Naive thymus-derived CD8-positive, alpha-beta T cell (primary cell): ENCODE measurements around the gene RHBDD2. TPM values are rescaled to one million over a fixed set of nuclear protein-coding genes. Genes with fewer than 3 reads are reported as not detected.
A peak's percentile ranks its signal among the peaks of the same experiment; 100 is the strongest.
"Not testable (repeated sequence)": the region's sequence is repeated elsewhere in the genome, so short reads cannot be mapped to it uniquely, and the experiment has no call there.

Source experiments
- ATAC-seq, 2 donors: fragments of 150-1000 bp; cut with Tn5 transposase in 1 of 2; sonication (Bioruptor Pico), chemical (Tn5 transposase) in 1 of 2; 1 replicate in 1 of 2; 2 replicates in 1 of 2; pipeline ENCODE4 v1.10.0; 2021; ENCODE audit warnings: mild to moderate bottlenecking in 2 of 2, moderate library complexity in 2 of 2
- POLR2A ChIA-PET: fragments of 350-600 bp; sonication (Branson Sonifier 250); formaldehyde crosslinking; loops from one replicate; lab custom pipeline; 2021; ENCODE audit warnings: antibody characterized with exemption; lab: Charles Lee
- DNase-seq, 10 donors: peaks; one replicate each; pipeline versions ENCODE4 v3.0.0 to v3.0.0-alpha.2; 2020 to 2022
- H3K27ac Mint-ChIP-seq, 10 donors: one replicate each; pipeline ENCODE4 v1.8.0; 2020 to 2022; ENCODE audit warnings: mild to moderate bottlenecking in 10 of 10, mixed read lengths in 10 of 10, moderate library complexity in 4 of 10, inconsistent platforms in 1 of 10
- H3K27me3 Mint-ChIP-seq, 5 donors: one replicate each; pipeline ENCODE4 v1.8.0; 2021 to 2022; ENCODE audit warnings: mixed read lengths in 5 of 5
- H3K36me3 Mint-ChIP-seq, 3 donors: one replicate each; pipeline ENCODE4 v1.8.0; 2020 to 2022; ENCODE audit warnings: mixed read lengths in 3 of 3, mild to moderate bottlenecking in 2 of 3, inconsistent platforms in 1 of 3
- H3K4me1 Mint-ChIP-seq, 4 donors: one replicate each; pipeline ENCODE4 v1.8.0; 2021 to 2022; ENCODE audit warnings: mixed read lengths in 4 of 4
- H3K4me3 Mint-ChIP-seq, 10 donors: one replicate each; pipeline ENCODE4 v1.8.0; 2020 to 2022; ENCODE audit warnings: mild to moderate bottlenecking in 10 of 10, mixed read lengths in 10 of 10, moderate library complexity in 6 of 10, inconsistent platforms in 1 of 10
- H3K9me3 Mint-ChIP-seq, 9 donors: one replicate each; pipeline ENCODE4 v1.8.0; 2020 to 2022; ENCODE audit warnings: mixed read lengths in 9 of 9, mild to moderate bottlenecking in 3 of 9, inconsistent platforms in 1 of 9, moderate library complexity in 1 of 9
- polyA plus RNA-seq, 3 donors: library from polyadenylated mRNA; unstranded; fragments of 300-500 nt; fragmentation: Illumina TruSeq; gene quantifications; one replicate each; pipeline ENCODE4 v1.2.3, GENCODE V29; 2021
- total RNA-seq, 8 experiments: library from RNA in 2 of 8; stranded (reverse) in 2 of 8; gene quantifications; one replicate each; pipeline ENCODE4 v1.2.3 and lab custom pipeline; 2021 to 2026

The RHBDD2 gene
- total RNA-seq (10 to 100 TPM; 47.1 to 49.8 TPM), polyA plus RNA-seq (10 to 100 TPM; 73.7 to 89.0 (median 73.7) TPM), total RNA-seq (lab: John Stamatoyannopoulos, UW) (33.7 to 60.9 (median 45.9) reads per million in 6 experiments)

- peak within 1 kb of the TSS; percentile 92 to 98 (median 97) for H3K27ac Mint-ChIP-seq
- peak; percentile 90 for ATAC-seq
- DNase-seq = peak; percentile 82 to 98 (median 94)
- peak within 1 kb of the TSS; percentile 93 to 99 (median 96) for H3K4me3 Mint-ChIP-seq
- peaks cover 0 to 34% (median 11%) of the 10 kb centered on the region in 3 donors for H3K36me3 Mint-ChIP-seq
- H3K27me3 Mint-ChIP-seq = no peaks in the 10 kb centered on the region
- peaks cover 21 to 44% (median 37%) of the 10 kb centered on the region in 4 donors for H3K4me1 Mint-ChIP-seq
- POLR2A ChIA-PET = interaction anchor here (0.6 to 2.9 kb wide), 6 partner anchors 12 to 820 kb away, joined by 3 to 33 read pairs (median 4); partner anchors contain the start of genes MDH2, POR and STYXL1
- H3K9me3 Mint-ChIP-seq = no peaks in the 10 kb centered on the region
Measured at GRCh38 chr7:75878769-75879611, at the start of gene RHBDD2. RHBDD2 (plus strand) TSS chr7:75879034; CDS start chr7:75879083, 49 bp downstream.

- DNase-seq, H3K27me3 Mint-ChIP-seq, H3K36me3 Mint-ChIP-seq, H3K4me3 Mint-ChIP-seq, POLR2A ChIA-PET, H3K9me3 Mint-ChIP-seq, H3K4me1 Mint-ChIP-seq, ATAC-seq: not testable (repeated sequence)
- H3K27ac Mint-ChIP-seq = peak overlapping the region in 1 of 10 donors; percentile 53
Measured at GRCh38 chr7:75829656-75830055, 49.2 kb upstream of the RHBDD2 start.

- POLR2A ChIA-PET = no interaction called here
- no peak overlapping the region for H3K27ac Mint-ChIP-seq
- DNase-seq (no peak), ATAC-seq (no peak)
- H3K4me3 Mint-ChIP-seq = no peak overlapping the region
- peaks cover 0 to 7% (median 2%) of the 10 kb centered on the region in 5 donors for H3K27me3 Mint-ChIP-seq
- no peaks in the 10 kb centered on the region for H3K4me1 Mint-ChIP-seq
- no peaks in the 10 kb centered on the region for H3K9me3 Mint-ChIP-seq
- no peaks in the 10 kb centered on the region for H3K36me3 Mint-ChIP-seq
Measured at GRCh38 chr7:75830978-75831377, 47.9 kb upstream of the RHBDD2 start.

- POLR2A ChIA-PET = interaction anchor here (0.6 kb wide), 1 partner anchor 224 kb away, joined by 3 read pairs; no protein-coding TSS in a partner anchor
- H3K9me3 Mint-ChIP-seq = not testable (repeated sequence)
Measured at GRCh38 chr7:75833662-75834061, 45.2 kb upstream of the RHBDD2 start.

GRCh38 chr7:75835688-75836285 lies 43.0 kb upstream of the RHBDD2 start:
- peaks cover 0 to 7% (median 0%) of the 10 kb centered on the region in 5 donors for H3K27me3 Mint-ChIP-seq
- no peak for DNase-seq
- no peak overlapping the region for H3K4me3 Mint-ChIP-seq
- H3K36me3 Mint-ChIP-seq = no peaks in the 10 kb centered on the region
- H3K9me3 Mint-ChIP-seq = peaks cover 0 to 2% (median 0%) of the 10 kb centered on the region in 9 donors
- POLR2A ChIA-PET = no interaction called here
- no peak overlapping the region for H3K27ac Mint-ChIP-seq
- no peak for ATAC-seq
- H3K4me1 Mint-ChIP-seq = peaks cover 0 to 1% (median 0%) of the 10 kb centered on the region in 4 donors

More at GRCh38 chr7:75833662-75834061, 45.2 kb upstream of the RHBDD2 start:
- H3K4me1 Mint-ChIP-seq, H3K27me3 Mint-ChIP-seq, H3K27ac Mint-ChIP-seq, ATAC-seq, DNase-seq, H3K36me3 Mint-ChIP-seq, H3K4me3 Mint-ChIP-seq: not testable (repeated sequence)

- Mint-ChIP-seq H3K27ac (peak overlapping the region in 1 of 10 donors; percentile 6), H3K36me3 (no peaks in the 10 kb centered on the region), H3K27me3 (peaks cover 0 to 7% (median 0%) of the 10 kb centered on the region in 5 donors), H3K4me1 (peaks cover 0 to 1% (median 0%) of the 10 kb centered on the region in 4 donors), H3K9me3 (peaks cover 0 to 2% (median 0%) of the 10 kb centered on the region in 9 donors), H3K4me3 (no peak overlapping the region)
- no peak for DNase-seq
- ATAC-seq = no peak
- POLR2A ChIA-PET = interaction anchor here (0.7 kb wide), 1 partner anchor 183 kb away, joined by 3 read pairs; no protein-coding TSS in a partner anchor
Measured at GRCh38 chr7:75836798-75837197, 42.0 kb upstream of the RHBDD2 start.

GRCh38 chr7:75838281-75838930 lies 40.4 kb upstream of the RHBDD2 start:
- H3K9me3 Mint-ChIP-seq, H3K36me3 Mint-ChIP-seq, H3K4me3 Mint-ChIP-seq, DNase-seq, H3K4me1 Mint-ChIP-seq, H3K27ac Mint-ChIP-seq, POLR2A ChIA-PET, H3K27me3 Mint-ChIP-seq, ATAC-seq: not testable (repeated sequence)

- no peak overlapping the region for H3K27ac Mint-ChIP-seq
- POLR2A ChIA-PET = no interaction called here
- H3K27me3 Mint-ChIP-seq = no peaks in the 10 kb centered on the region
- no peak overlapping the region for H3K4me3 Mint-ChIP-seq
- H3K4me1 Mint-ChIP-seq = peaks cover 0 to 4% (median 2%) of the 10 kb centered on the region in 4 donors
- ATAC-seq (no peak), DNase-seq (no peak)
- no peaks in the 10 kb centered on the region for H3K36me3 Mint-ChIP-seq
- H3K9me3 Mint-ChIP-seq = peaks cover 0 to 2% (median 0%) of the 10 kb centered on the region in 9 donors
Measured at GRCh38 chr7:75840029-75840428, 38.8 kb upstream of the RHBDD2 start.

- ATAC-seq (no peak), DNase-seq (no peak)
- POLR2A ChIA-PET = no interaction called here
- Mint-ChIP-seq H3K27ac (no peak overlapping the region), H3K4me1 (peaks cover 0 to 5% (median 2%) of the 10 kb centered on the region in 4 donors), H3K36me3 (no peaks in the 10 kb centered on the region), H3K27me3 (no peaks in the 10 kb centered on the region), H3K9me3 (peaks cover 0 to 2% (median 0%) of the 10 kb centered on the region in 9 donors), H3K4me3 (no peak overlapping the region)
Measured at GRCh38 chr7:75842836-75843446, 35.9 kb upstream of the RHBDD2 start.

GRCh38 chr7:75843613-75844116 lies 35.2 kb upstream of the RHBDD2 start:
- no peaks in the 10 kb centered on the region for H3K36me3 Mint-ChIP-seq
- peaks cover 0 to 5% (median under 1%) of the 10 kb centered on the region in 4 donors for H3K4me1 Mint-ChIP-seq
- no peak overlapping the region for H3K27ac Mint-ChIP-seq
- no peak for ATAC-seq
- no peak for DNase-seq
- POLR2A ChIA-PET = no interaction called here
- no peaks in the 10 kb centered on the region for H3K27me3 Mint-ChIP-seq
- no peaks in the 10 kb centered on the region for H3K9me3 Mint-ChIP-seq
- H3K4me3 Mint-ChIP-seq = no peak overlapping the region

GRCh38 chr7:75844158-75844557 lies 34.7 kb upstream of the RHBDD2 start:
- no peak overlapping the region for H3K4me3 Mint-ChIP-seq
- H3K36me3 Mint-ChIP-seq = no peaks in the 10 kb centered on the region
- H3K27ac Mint-ChIP-seq = no peak overlapping the region
- H3K9me3 Mint-ChIP-seq = no peaks in the 10 kb centered on the region
- POLR2A ChIA-PET = no interaction called here
- no peaks in the 10 kb centered on the region for H3K27me3 Mint-ChIP-seq
- H3K4me1 Mint-ChIP-seq = peaks cover 0 to 5% (median under 1%) of the 10 kb centered on the region in 4 donors
- DNase-seq (no peak), ATAC-seq (no peak)

GRCh38 chr7:75845132-75845531 lies 33.7 kb upstream of the RHBDD2 start:
- DNase-seq, H3K4me1 Mint-ChIP-seq, H3K9me3 Mint-ChIP-seq, H3K36me3 Mint-ChIP-seq, ATAC-seq, H3K4me3 Mint-ChIP-seq, H3K27me3 Mint-ChIP-seq: not testable (repeated sequence)
- H3K27ac Mint-ChIP-seq = peak overlapping the region in 1 of 10 donors; percentile 48
- POLR2A ChIA-PET = interaction anchor here (0.7 kb wide), 1 partner anchor 75 kb away, joined by 3 read pairs; no protein-coding TSS in a partner anchor
